CD4-positive, alpha-beta T cell treated with Interleukin-4 for 1 hour (primary cell): ENCODE results near the gene CCNB2.
"Not testable (repeated sequence)": the region's sequence is repeated elsewhere in the genome, so short reads cannot be mapped to it uniquely, and the experiment has no call there.

Experiments used
- DNase-seq, 2 donors: peaks; one replicate each; pipeline ENCODE4 v3.0.0-alpha.2; 2020 to 2022

CCNB2 gene

GRCh38 chr15:59104912-59105732, at the start of gene CCNB2:
TSS of gene CCNB2 (plus strand) at chr15:59105146. CDS start at chr15:59105269, 123 bp downstream.
- peak; percentile 90 to 93 for DNase-seq

GRCh38 chr15:59059076-59059597, 45.8 kb upstream of the CCNB2 start:
- no peak for DNase-seq

- no peak for DNase-seq
These were observed 44.6 kb upstream of the CCNB2 start for GRCh38 chr15:59060348-59060747.

GRCh38 chr15:59063042-59063441, 41.9 kb upstream of the CCNB2 start:
- no peak for DNase-seq

GRCh38 chr15:59069430-59069829, 35.5 kb upstream of the CCNB2 start:
- no peak for DNase-seq

GRCh38 chr15:59074607-59075006, 30.3 kb upstream of the CCNB2 start:
- DNase-seq: no peak

- DNase-seq: no peak
These were observed 17.2 kb upstream of the CCNB2 start for GRCh38 chr15:59087731-59088130.

GRCh38 chr15:59094077-59094476, 10.9 kb upstream of the CCNB2 start:
- no peak for DNase-seq

- no peak for DNase-seq
These were observed 8.5 kb upstream of the CCNB2 start for GRCh38 chr15:59096429-59096828.

- no peak for DNase-seq
These were observed 5.7 kb upstream of the CCNB2 start for GRCh38 chr15:59099162-59099685.

GRCh38 chr15:59104602-59104911, 389 bp upstream of the CCNB2 start:
- DNase-seq: no peak

GRCh38 chr15:59105854-59106253, 908 bp downstream of the CCNB2 start:
- no peak for DNase-seq

GRCh38 chr15:59111251-59111650, 6.3 kb downstream of the CCNB2 start:
- no peak for DNase-seq

- DNase-seq: no peak
These were observed 10.1 kb downstream of the CCNB2 start for GRCh38 chr15:59115047-59115446.

- DNase-seq: no peak
These were observed 11.2 kb downstream of the CCNB2 start for GRCh38 chr15:59116141-59116540.

GRCh38 chr15:59116771-59117170, 11.8 kb downstream of the CCNB2 start:
- no peak for DNase-seq

- no peak for DNase-seq
These were observed 14.7 kb downstream of the CCNB2 start for GRCh38 chr15:59119625-59120024.

- DNase-seq: no peak
These were observed 16.0 kb downstream of the CCNB2 start for GRCh38 chr15:59120937-59121336.

- no peak for DNase-seq
These were observed 19.3 kb downstream of the CCNB2 start for GRCh38 chr15:59124261-59124660.

GRCh38 chr15:59125683-59126082, 20.7 kb downstream of the CCNB2 start:
- DNase-seq: not testable (repeated sequence)

GRCh38 chr15:59127255-59127654, 22.3 kb downstream of the CCNB2 start:
- not testable (repeated sequence) for DNase-seq

GRCh38 chr15:59131456-59131855, 26.5 kb downstream of the CCNB2 start:
- DNase-seq: no peak

GRCh38 chr15:59131969-59132562, 27.1 kb downstream of the CCNB2 start:
- no peak for DNase-seq

GRCh38 chr15:59133929-59134427, 29.0 kb downstream of the CCNB2 start:
- DNase-seq: no peak
